ENCODE results near the gene ZNRF3.

Gene ZNRF3

DNA sequence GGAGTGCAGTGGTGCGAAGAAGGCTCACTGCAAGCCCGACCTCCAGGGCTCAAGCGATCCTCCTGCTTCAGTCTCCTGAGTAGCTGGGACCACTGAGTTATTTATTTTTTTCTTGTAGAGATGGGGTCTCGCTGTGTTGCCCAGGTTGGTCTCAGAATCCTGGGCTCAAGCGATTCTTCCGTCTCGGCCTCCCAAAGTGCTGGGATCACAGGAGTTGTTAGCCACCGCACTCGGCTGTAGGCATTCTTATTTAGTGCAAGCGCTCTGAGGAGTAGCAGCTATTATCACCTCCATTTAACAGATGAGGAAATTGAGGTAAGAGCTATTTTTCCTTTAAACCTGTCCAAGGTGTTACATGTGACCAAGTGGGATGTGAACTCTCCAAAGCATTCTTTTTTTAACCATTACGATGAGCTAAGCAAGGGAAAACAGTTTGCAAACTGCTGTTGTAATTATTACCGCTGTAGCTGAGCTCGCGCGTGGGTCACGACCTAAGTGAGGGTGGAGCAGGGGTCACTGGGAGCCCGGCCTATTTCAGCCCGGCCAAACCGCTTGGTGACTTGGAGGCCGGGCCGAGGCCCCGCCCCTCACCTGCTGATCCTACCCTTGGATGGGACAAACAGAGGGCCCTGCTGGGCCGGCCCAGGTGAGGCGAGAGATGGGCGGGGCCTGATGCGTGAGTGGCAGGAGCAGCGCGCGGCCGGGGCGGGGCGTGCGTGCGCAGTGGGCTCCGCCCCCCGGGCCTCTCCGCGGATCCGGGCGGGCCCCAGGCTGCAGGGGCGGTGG, 189.0 kb downstream of the ZNRF3 start:
- peak; percentile 91 for DNase-seq (ENCODE audit: insufficient read length, low spot score)
- peak; percentile 92 for FAIRE-seq
- TF ChIP-seq TAF1 (IDR thresholded peaks at IDR 0.05; ENCODE audit: low read depth, low read length), result no peak
- TF ChIP-seq POU2F2 (IDR thresholded peaks at IDR 0.05; ENCODE audit: low read depth, low read length), result no peak

DNA sequence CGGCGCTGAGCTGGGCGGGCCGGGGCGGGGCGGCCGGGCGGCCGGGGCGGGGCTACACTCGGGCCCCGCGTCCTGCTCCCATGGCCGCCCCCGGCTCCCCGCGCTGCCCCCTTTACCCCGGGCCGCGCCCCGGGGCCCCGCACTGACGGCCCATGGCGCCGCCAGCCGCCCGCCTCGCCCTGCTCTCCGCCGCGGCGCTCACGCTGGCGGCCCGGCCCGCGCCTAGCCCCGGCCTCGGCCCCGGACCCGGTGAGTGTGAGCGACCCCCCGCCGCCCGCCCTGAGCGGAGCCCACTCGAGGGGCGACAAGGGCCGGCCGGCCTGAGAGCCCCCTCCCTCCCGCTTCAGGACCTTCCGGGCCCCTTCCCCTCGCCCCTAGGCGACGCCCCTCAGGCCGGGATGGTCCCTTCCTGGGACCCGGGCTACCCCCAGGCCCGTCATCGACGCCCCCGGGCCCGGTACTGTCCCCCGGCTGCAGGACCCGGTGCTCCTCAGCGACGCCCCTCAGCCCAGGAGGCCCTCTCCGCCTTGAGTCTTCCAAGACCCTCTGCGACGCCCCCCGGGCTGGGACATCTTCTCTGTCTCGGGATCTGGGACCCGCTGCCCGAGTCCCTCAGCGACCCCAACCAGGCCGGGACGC, 189.7 kb downstream of the ZNRF3 start, which contains the start of gene KREMEN1:
TSS of gene KREMEN1 (plus strand) at position 57 of the 639 bp plus-strand sequence. CDS start at position 153, 96 bp downstream.
- DNase-seq (ENCODE audit: insufficient read length, low spot score) (no peak), FAIRE-seq (no peak)
- no peak for TF ChIP-seq PAX5 (IDR thresholded peaks at IDR 0.05; ENCODE audit: insufficient read depth, low read length, severe bottlenecking)
- no peak for TF ChIP-seq POLR2A (IDR thresholded peaks at IDR 0.05; ENCODE audit: low read depth, low read length)
- no peak for TF ChIP-seq POLR2AphosphoS5 (IDR thresholded peaks at IDR 0.05; ENCODE audit: low read depth, low read length)
- TF ChIP-seq POU2F2 (IDR thresholded peaks at IDR 0.05; ENCODE audit: low read depth, low read length), result no peak
- TF ChIP-seq TAF1 (IDR thresholded peaks at IDR 0.05; ENCODE audit: low read depth, low read length), result no peak
- no peak for TF ChIP-seq SPI1 (IDR thresholded peaks at IDR 0.05; ENCODE audit: low read depth, low read length)

DNA sequence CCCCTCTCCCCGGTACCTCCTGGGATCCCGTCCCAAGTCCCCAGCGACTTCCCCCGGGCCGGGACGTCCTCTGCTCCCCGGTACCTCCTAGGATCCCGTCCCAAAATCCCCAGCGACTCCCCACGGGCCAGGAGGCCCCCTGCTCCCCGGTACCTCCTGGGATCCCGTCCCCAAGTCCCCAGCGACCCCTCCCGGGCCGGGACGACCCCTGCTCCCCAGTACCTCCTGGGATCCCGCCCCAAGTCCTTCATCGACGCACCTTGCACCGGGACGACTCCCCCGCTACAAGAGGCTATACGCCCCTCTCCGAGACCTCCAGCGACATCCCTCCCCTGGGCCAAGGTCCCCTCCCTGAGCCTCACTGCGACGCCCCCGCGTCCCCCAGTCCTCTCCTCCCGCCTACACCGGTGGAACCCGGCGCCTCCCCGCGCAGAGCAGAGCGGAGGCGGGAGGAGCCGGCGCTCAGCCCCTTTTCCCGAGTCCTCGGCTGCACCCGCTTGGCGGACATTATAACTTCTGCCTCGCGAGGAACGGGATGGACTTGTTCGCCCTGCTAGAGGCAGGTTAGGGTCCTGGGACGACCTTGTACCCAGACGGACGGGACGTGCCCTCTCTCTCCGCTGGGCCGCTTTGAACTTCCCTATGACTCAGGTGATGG, 190.4 kb downstream of the ZNRF3 start:
- DNase-seq (ENCODE audit: insufficient read length, low spot score) (no peak), FAIRE-seq (no peak)
- TF ChIP-seq POLR2A (IDR thresholded peaks at IDR 0.05; ENCODE audit: low read depth, low read length), result no peak
- TF ChIP-seq POLR2AphosphoS5 (IDR thresholded peaks at IDR 0.05; ENCODE audit: low read depth, low read length), result no peak
- no peak for TF ChIP-seq PAX5 (IDR thresholded peaks at IDR 0.05; ENCODE audit: insufficient read depth, low read length, severe bottlenecking)
- no peak for TF ChIP-seq SPI1 (IDR thresholded peaks at IDR 0.05; ENCODE audit: low read depth, low read length)
- TF ChIP-seq TAF1 (IDR thresholded peaks at IDR 0.05; ENCODE audit: low read depth, low read length), result no peak
- TF ChIP-seq POU2F2 (IDR thresholded peaks at IDR 0.05; ENCODE audit: low read depth, low read length), result no peak

DNA sequence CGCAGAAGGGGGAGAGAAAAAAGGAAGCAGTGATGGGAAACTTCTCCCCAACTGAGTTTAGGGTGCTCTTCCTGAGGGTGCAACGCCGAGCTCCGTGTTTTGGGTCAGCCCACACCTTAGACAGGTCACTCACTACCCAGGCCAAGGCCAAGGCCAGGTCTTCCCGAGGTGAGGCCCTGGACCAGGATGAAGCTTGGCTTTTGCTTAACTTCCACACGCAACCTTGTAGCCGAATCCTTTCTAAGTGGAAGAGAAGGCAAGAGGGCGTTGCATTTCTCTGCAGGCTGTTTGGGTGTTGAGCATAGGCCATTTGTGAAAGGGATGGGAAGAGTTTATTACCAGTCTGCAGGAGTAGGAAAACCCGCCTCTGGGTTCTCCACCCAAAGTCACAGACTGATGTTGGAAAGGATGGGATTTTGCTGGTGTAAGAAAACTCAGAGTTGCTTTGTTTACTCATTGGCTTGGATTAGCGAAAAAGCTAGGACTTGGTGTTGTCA, 191.0 kb downstream of the ZNRF3 start:
- no peak for DNase-seq (ENCODE audit: insufficient read length, low spot score)
- TF ChIP-seq POLR2A (IDR thresholded peaks at IDR 0.05; ENCODE audit: low read depth, low read length), result no peak
- no peak for TF ChIP-seq POLR2AphosphoS5 (IDR thresholded peaks at IDR 0.05; ENCODE audit: low read depth, low read length)
- TF ChIP-seq PAX5 (IDR thresholded peaks at IDR 0.05; ENCODE audit: insufficient read depth, low read length, severe bottlenecking), result no peak
- no peak for TF ChIP-seq TAF1 (IDR thresholded peaks at IDR 0.05; ENCODE audit: low read depth, low read length)
- TF ChIP-seq POU2F2 (IDR thresholded peaks at IDR 0.05; ENCODE audit: low read depth, low read length), result no peak
- TF ChIP-seq SPI1 (IDR thresholded peaks at IDR 0.05; ENCODE audit: low read depth, low read length), result no peak
- no peak for FAIRE-seq

DNA sequence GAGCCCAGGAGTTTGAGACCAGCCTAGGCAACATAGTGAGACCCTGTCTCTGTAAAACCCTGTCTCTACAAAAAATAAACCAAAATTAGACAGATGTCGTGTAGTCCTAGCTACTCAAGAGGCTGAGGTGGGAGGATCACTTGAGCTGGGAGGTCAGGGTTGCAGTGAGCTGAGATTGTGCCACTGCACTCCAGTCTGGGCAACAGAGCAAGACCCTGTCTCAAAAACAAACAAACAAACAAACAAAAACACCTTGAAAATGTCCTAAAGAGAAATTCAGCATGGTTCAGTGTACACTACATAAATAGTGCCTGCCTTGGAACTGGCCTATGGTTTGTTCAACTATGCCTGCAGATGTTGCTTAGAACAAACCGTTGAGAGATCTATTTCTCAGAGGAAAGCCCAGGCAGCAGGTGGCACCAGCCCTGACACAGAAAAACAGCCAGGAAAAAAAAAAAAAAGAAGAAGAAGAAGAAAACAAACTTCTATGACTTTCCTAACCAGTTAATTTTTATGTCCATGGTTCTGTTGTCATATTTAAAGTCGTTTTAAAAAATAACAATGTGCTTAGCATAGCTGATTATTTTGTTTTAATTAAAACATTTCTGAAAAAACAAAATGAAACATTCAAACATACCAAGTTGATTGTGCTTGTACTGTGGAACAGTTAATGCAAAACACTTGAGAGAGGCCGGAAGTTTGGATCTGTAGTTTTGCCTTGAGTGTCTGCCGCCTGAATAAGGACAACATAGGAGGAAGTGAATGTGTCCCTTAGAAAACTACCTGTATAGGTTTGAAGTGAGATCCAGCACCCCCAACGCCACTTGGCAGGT, 194.9 kb downstream of the ZNRF3 start:
- DNase-seq (ENCODE audit: insufficient read length, low spot score) (no peak), FAIRE-seq (no peak)
- TF ChIP-seq PAX5 (IDR thresholded peaks at IDR 0.05; ENCODE audit: insufficient read depth, low read length, severe bottlenecking), result no peak

DNA sequence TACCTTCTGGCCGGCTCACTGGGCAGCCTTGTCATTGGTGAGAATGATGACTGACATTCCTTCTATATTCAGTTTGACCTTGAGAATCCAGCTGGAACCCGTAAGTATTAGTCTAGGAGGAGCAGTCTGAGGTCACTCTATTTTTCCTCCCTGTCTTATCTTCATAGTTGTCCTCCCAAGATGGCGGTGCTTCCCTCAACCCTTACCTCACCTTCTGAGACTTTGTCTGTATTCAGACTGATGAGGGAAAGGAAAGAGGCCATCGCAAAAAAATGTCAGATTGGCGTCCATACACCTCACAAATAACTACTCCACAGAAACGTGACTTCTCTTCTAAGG, 195.5 kb downstream of the ZNRF3 start:
- no peak for TF ChIP-seq POU2F2 (IDR thresholded peaks at IDR 0.05; ENCODE audit: low read depth, low read length)
- no peak for TF ChIP-seq TAF1 (IDR thresholded peaks at IDR 0.05; ENCODE audit: low read depth, low read length)
- no peak for TF ChIP-seq POLR2A (IDR thresholded peaks at IDR 0.05; ENCODE audit: low read depth, low read length)
- no peak for TF ChIP-seq PAX5 (IDR thresholded peaks at IDR 0.05; ENCODE audit: insufficient read depth, low read length, severe bottlenecking)
- no peak for TF ChIP-seq POLR2AphosphoS5 (IDR thresholded peaks at IDR 0.05; ENCODE audit: low read depth, low read length)
- TF ChIP-seq SPI1 (IDR thresholded peaks at IDR 0.05; ENCODE audit: low read depth, low read length), result no peak
- DNase-seq (ENCODE audit: insufficient read length, low spot score), result no peak
- FAIRE-seq, result no peak

DNA sequence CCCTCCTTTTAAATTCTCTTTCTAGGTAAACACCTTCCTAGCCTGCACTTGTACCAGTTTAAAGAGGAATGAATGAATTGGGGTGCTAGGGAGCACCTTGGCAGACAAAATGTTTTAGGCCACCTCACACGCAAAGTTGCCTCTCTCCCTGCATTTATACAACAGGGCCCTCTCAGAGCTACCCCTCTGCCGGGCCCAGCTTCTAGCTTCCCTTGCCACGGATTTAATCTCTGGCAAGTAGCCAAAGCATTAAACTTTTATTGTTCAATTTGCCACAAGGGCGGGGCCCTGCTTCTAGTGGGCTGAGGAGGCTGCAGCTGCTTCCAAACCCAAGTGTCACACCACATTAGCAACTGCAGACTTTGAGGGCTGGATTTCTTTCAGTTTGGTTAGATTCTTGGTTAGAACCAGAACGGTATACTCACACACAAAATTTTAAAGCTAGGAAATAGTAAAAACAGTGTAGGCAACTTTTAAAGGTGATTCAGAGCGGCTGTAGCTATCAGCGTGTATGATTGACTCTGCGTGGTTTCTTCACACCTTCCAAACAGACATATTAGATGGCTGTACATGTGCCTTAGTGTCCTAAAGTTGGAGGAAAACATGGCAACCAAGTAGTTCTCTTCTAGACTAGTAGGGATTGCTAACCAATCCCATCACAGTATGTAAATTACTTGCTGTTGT, 196.0 kb downstream of the ZNRF3 start:
- no peak for FAIRE-seq
- DNase-seq (ENCODE audit: insufficient read length, low spot score), result no peak
- no peak for TF ChIP-seq POLR2A (IDR thresholded peaks at IDR 0.05; ENCODE audit: low read depth, low read length)
- no peak for TF ChIP-seq POLR2AphosphoS5 (IDR thresholded peaks at IDR 0.05; ENCODE audit: low read depth, low read length)

DNA sequence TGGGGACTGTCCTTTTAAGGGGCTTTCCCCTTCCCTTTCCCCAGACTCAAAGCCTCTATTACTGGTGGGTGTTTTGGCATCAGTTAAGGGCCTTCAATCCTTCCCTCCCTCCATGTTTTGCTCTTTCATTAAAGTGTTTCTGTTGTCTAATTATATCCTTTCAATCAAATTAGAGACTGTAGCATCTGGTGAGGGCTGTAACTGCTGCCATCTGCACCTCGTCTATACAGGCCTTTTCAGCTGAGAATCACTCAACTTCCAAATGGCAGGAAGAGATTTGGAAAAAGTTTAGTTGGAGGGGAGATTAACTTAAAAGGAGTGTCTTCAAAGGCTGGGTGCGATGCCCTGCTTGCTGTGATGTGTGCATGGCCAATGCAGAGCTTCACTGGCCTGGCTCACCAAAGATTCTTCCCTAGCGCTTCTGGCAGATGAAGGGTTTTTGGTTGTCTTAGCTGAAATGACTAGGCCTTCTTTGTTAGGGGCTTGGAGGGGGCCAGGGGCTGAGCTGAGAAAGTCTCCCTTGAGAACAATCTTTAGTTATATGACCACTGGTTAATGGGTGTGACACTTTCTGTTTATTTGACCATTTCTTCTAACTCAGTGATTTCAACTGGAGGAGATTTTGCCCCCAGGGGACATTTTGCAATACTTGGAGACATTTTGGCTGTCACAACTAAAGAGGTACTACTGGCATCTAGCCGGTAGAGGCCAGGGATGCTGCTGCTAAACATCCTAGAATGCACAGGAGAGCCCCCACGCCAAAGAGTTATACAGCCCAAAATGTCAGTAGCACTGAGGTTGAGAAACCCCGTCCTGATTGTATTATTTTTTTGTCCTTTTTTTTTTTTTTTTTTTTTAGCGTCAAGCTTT, 197.0 kb downstream of the ZNRF3 start:
- no peak for TF ChIP-seq POLR2A (IDR thresholded peaks at IDR 0.05; ENCODE audit: low read depth, low read length)
- no peak for TF ChIP-seq SPI1 (IDR thresholded peaks at IDR 0.05; ENCODE audit: low read depth, low read length)
- TF ChIP-seq POU2F2 (IDR thresholded peaks at IDR 0.05; ENCODE audit: low read depth, low read length), result no peak
- no peak for TF ChIP-seq POLR2AphosphoS5 (IDR thresholded peaks at IDR 0.05; ENCODE audit: low read depth, low read length)
- TF ChIP-seq TAF1 (IDR thresholded peaks at IDR 0.05; ENCODE audit: low read depth, low read length), result no peak
- no peak for TF ChIP-seq PAX5 (IDR thresholded peaks at IDR 0.05; ENCODE audit: insufficient read depth, low read length, severe bottlenecking)
- no peak for FAIRE-seq
- no peak for DNase-seq (ENCODE audit: insufficient read length, low spot score)
